Uterus (tissue), 2 donors: ENCODE results near the gene KMT2A.

Experiments used
- POLR2A ChIP-seq, 2 donors: fragments of 450-650 bp; IDR thresholded peaks; one replicate each; pipeline ENCODE4 v1.6.1; 2016; ENCODE audit warnings: antibody characterized with exemption in 2 of 2, mild to moderate bottlenecking in 1 of 2, moderate library complexity in 1 of 2
- TF ChIP-seq, protein P1 (sequence below), 4 experiments: fragments of 200-600 bp in 2 of 4; fragments of 450-650 bp in 2 of 4; sonication (generic) in 2 of 4; IDR thresholded peaks; one replicate each; pipeline ENCODE4 v1.5.1; 2016 to 2019; ENCODE audit warnings: antibody characterized with exemption in 4 of 4, mild to moderate bottlenecking in 2 of 4, moderate library complexity in 1 of 4

DNA sequence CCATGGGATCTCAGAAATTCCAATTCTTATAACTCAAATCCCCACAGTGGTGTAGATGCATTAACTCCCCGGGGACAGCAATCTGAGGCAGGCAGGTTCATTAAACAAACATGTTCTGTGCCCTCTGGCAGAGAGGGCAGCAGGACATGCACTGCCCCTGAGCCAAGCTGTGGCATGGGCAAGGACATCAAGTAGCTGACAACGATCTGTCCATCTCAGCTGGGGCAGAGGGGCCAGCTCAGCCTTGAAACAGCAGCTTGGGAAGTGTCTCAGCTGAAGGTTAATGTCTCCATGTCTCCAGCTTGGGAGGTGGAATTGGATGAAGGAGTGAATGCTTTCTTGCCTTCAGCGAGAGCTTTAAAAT, 108.3 kb downstream of the KMT2A start:
- TF ChIP-seq, protein P1, sequence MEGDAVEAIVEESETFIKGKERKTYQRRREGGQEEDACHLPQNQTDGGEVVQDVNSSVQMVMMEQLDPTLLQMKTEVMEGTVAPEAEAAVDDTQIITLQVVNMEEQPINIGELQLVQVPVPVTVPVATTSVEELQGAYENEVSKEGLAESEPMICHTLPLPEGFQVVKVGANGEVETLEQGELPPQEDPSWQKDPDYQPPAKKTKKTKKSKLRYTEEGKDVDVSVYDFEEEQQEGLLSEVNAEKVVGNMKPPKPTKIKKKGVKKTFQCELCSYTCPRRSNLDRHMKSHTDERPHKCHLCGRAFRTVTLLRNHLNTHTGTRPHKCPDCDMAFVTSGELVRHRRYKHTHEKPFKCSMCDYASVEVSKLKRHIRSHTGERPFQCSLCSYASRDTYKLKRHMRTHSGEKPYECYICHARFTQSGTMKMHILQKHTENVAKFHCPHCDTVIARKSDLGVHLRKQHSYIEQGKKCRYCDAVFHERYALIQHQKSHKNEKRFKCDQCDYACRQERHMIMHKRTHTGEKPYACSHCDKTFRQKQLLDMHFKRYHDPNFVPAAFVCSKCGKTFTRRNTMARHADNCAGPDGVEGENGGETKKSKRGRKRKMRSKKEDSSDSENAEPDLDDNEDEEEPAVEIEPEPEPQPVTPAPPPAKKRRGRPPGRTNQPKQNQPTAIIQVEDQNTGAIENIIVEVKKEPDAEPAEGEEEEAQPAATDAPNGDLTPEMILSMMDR (IDR thresholded peaks at IDR 0.05), result no peak
- TF ChIP-seq POLR2A (IDR thresholded peaks at IDR 0.05), result no peak
